ES-I3 (cell line): ENCODE results near the gene STK11IP.

Experiments
- H3K36me3 ChIP-seq: 2 replicates; pipeline ENCODE4 v1.6.1; 2013; ENCODE audit warnings: mild to moderate bottlenecking, low read length, control low read depth, moderate library complexity; ENCODE audit not compliant: insufficient read depth
- H3K4me1 ChIP-seq: 2 replicates; pipeline ENCODE4 v1.6.1; 2013; ENCODE audit warnings: mild to moderate bottlenecking, control low read depth, low read length; ENCODE audit not compliant: insufficient read depth
- H3K9ac ChIP-seq: 2 replicates; pipeline ENCODE4 v1.6.1; 2013; ENCODE audit warnings: low read depth, mild to moderate bottlenecking, low read length, moderate library complexity
- H3K9me3 ChIP-seq: 2 replicates; pipeline ENCODE4 v1.6.1; 2013; ENCODE audit warnings: mild to moderate bottlenecking, low read length, moderate library complexity; ENCODE audit not compliant: control insufficient read depth, insufficient read depth

STK11IP gene

GRCh38 chr2:219627103-219628100 is 29.7 kb downstream of the STK11IP start, which contains the start of gene SLC4A3:
Gene SLC4A3, plus strand, starts transcription at chr2:219627630. Its CDS starts 363 bp downstream, at chr2:219627993.
- Histone ChIP-seq H3K9me3 (no peaks in the 10 kb centered on the region), H3K9ac (peak within 1 kb of the TSS; percentile 58), H3K4me1 (peaks cover 9% of the 10 kb centered on the region; the same call in 1 of the 2 replicates), H3K36me3 (no peaks in the 10 kb centered on the region)

GRCh38 chr2:219628235-219628985 is 30.8 kb downstream of the STK11IP start:
- H3K36me3 ChIP-seq, result no peaks in the 10 kb centered on the region
- H3K4me1 ChIP-seq, result peaks cover 9% of the 10 kb centered on the region; the same call in 1 of the 2 replicates
- H3K9me3 ChIP-seq, result no peaks in the 10 kb centered on the region
- peak overlapping the region; percentile 58; the same call in 1 of the 2 replicates for H3K9ac ChIP-seq

- Histone ChIP-seq H3K9ac (no peak overlapping the region), H3K4me1 (peaks cover 9% of the 10 kb centered on the region; the same call in 1 of the 2 replicates), H3K9me3 (no peaks in the 10 kb centered on the region), H3K36me3 (no peaks in the 10 kb centered on the region)
These were observed 31.6 kb downstream of the STK11IP start for GRCh38 chr2:219628986-219629901.

GRCh38 chr2:219629976-219630695 is 32.5 kb downstream of the STK11IP start:
- no peak overlapping the region for H3K9ac ChIP-seq
- no peaks in the 10 kb centered on the region for H3K36me3 ChIP-seq
- H3K9me3 ChIP-seq, result no peaks in the 10 kb centered on the region
- peaks cover 9% of the 10 kb centered on the region; the same call in 1 of the 2 replicates for H3K4me1 ChIP-seq

- peaks cover 9% of the 10 kb centered on the region; the same call in 1 of the 2 replicates for H3K4me1 ChIP-seq
- no peak overlapping the region for H3K9ac ChIP-seq
- no peaks in the 10 kb centered on the region for H3K9me3 ChIP-seq
- H3K36me3 ChIP-seq, result no peaks in the 10 kb centered on the region
These were observed 33.2 kb downstream of the STK11IP start for GRCh38 chr2:219630770-219631405.

- peaks cover 9% of the 10 kb centered on the region; the same call in 1 of the 2 replicates for H3K4me1 ChIP-seq
- no peaks in the 10 kb centered on the region for H3K9me3 ChIP-seq
- H3K9ac ChIP-seq, result no peak overlapping the region
- H3K36me3 ChIP-seq, result no peaks in the 10 kb centered on the region
These were observed 33.8 kb downstream of the STK11IP start for GRCh38 chr2:219631406-219631891.

- Histone ChIP-seq H3K4me1 (peaks cover 4% of the 10 kb centered on the region; the same call in 1 of the 2 replicates), H3K9ac (no peak overlapping the region), H3K36me3 (no peaks in the 10 kb centered on the region), H3K9me3 (no peaks in the 10 kb centered on the region)
These were observed 34.5 kb downstream of the STK11IP start for GRCh38 chr2:219631904-219632759.

GRCh38 chr2:219632760-219633105 is 35.1 kb downstream of the STK11IP start:
- H3K9me3 ChIP-seq, result no peaks in the 10 kb centered on the region
- H3K4me1 ChIP-seq, result peaks cover 4% of the 10 kb centered on the region; the same call in 1 of the 2 replicates
- H3K36me3 ChIP-seq, result no peaks in the 10 kb centered on the region
- H3K9ac ChIP-seq, result no peak overlapping the region

- Histone ChIP-seq H3K9ac (no peak overlapping the region), H3K9me3 (no peaks in the 10 kb centered on the region), H3K4me1 (peaks cover 4% of the 10 kb centered on the region; the same call in 1 of the 2 replicates), H3K36me3 (no peaks in the 10 kb centered on the region)
These were observed 35.8 kb downstream of the STK11IP start for GRCh38 chr2:219633276-219634065.

- no peaks in the 10 kb centered on the region for H3K9me3 ChIP-seq
- H3K36me3 ChIP-seq, result no peaks in the 10 kb centered on the region
- H3K9ac ChIP-seq, result no peak overlapping the region
- H3K4me1 ChIP-seq, result no peaks in the 10 kb centered on the region
These were observed 36.7 kb downstream of the STK11IP start for GRCh38 chr2:219634171-219634940.
